GM19328 (cell line): ENCODE data around the gene COL23A1.
"Not testable (repeated sequence)": the region's sequence is repeated elsewhere in the genome, so short reads cannot be mapped to it uniquely, and the experiment has no call there.

Source experiments
- ATAC-seq: cut with Tn5 transposase; IDR thresholded peaks from one replicate; pipeline ENCODE4 v1.9.1; 2021; ENCODE audit warnings: mild to moderate bottlenecking, moderate library complexity; ENCODE audit not compliant: unreplicated experiment

The COL23A1 gene

GRCh38 chr5:178383301-178383918 is 206.8 kb downstream of the COL23A1 start:
- no peak for ATAC-seq

GRCh38 chr5:178382754-178383164 is 207.4 kb downstream of the COL23A1 start:
- ATAC-seq, result no peak

- no peak for ATAC-seq
Measured at GRCh38 chr5:178381921-178382695, 208.1 kb downstream of the COL23A1 start.

GRCh38 chr5:178381206-178381605 is 209.0 kb downstream of the COL23A1 start:
- ATAC-seq, result no peak

- ATAC-seq, result no peak
Measured at GRCh38 chr5:178380541-178381074, 209.6 kb downstream of the COL23A1 start.

GRCh38 chr5:178380086-178380485 is 210.1 kb downstream of the COL23A1 start:
- no peak for ATAC-seq

- no peak for ATAC-seq
Measured at GRCh38 chr5:178378527-178379484, 211.4 kb downstream of the COL23A1 start.

GRCh38 chr5:178377583-178378270 is 212.5 kb downstream of the COL23A1 start:
- no peak for ATAC-seq

- ATAC-seq, result no peak
Measured at GRCh38 chr5:178376921-178377582, 213.1 kb downstream of the COL23A1 start.

GRCh38 chr5:178375348-178375747 is 214.8 kb downstream of the COL23A1 start:
- ATAC-seq, result no peak

- no peak for ATAC-seq
Measured at GRCh38 chr5:178373711-178374110, 216.5 kb downstream of the COL23A1 start.

GRCh38 chr5:178372142-178372571 is 218.0 kb downstream of the COL23A1 start:
- no peak for ATAC-seq

- no peak for ATAC-seq
Measured at GRCh38 chr5:178371362-178372111, 218.7 kb downstream of the COL23A1 start.

GRCh38 chr5:178370102-178370501 is 220.1 kb downstream of the COL23A1 start:
- no peak for ATAC-seq

- not testable (repeated sequence) for ATAC-seq
Measured at GRCh38 chr5:178369469-178369868, 220.7 kb downstream of the COL23A1 start.

- no peak for ATAC-seq
Measured at GRCh38 chr5:178368716-178369300, 221.4 kb downstream of the COL23A1 start.

- ATAC-seq, result no peak
Measured at GRCh38 chr5:178368274-178368673, 221.9 kb downstream of the COL23A1 start.

GRCh38 chr5:178367736-178368120 is 222.5 kb downstream of the COL23A1 start:
- ATAC-seq, result no peak
